Hepatocyte (in vitro differentiated cells): ENCODE results near the gene ZFYVE28.

Source experiments
- EZH2 ChIP-seq: fragments of 200-600 bp; sonication (generic); IDR thresholded peaks from 2 replicates; pipeline ENCODE4 v1.6.1; 2016; ENCODE audit warnings: antibody characterized with exemption, mild to moderate bottlenecking, borderline replicate concordance
- EZH2phosphoT487 ChIP-seq: fragments of 200-600 bp; sonication (generic); IDR thresholded peaks from one replicate; pipeline ENCODE4 v1.6.1; 2018; ENCODE audit warnings: antibody characterized with exemption, mild to moderate bottlenecking, low read depth, moderate library complexity; ENCODE audit not compliant: unreplicated experiment, severe bottlenecking
- TF ChIP-seq, protein P1 (sequence below): fragments of 200-600 bp; sonication (generic); IDR thresholded peaks from 2 replicates; pipeline ENCODE4 v1.5.1; 2016; ENCODE audit warnings: antibody characterized with exemption, mild to moderate bottlenecking; ENCODE audit not compliant: poor library complexity

DNA sequence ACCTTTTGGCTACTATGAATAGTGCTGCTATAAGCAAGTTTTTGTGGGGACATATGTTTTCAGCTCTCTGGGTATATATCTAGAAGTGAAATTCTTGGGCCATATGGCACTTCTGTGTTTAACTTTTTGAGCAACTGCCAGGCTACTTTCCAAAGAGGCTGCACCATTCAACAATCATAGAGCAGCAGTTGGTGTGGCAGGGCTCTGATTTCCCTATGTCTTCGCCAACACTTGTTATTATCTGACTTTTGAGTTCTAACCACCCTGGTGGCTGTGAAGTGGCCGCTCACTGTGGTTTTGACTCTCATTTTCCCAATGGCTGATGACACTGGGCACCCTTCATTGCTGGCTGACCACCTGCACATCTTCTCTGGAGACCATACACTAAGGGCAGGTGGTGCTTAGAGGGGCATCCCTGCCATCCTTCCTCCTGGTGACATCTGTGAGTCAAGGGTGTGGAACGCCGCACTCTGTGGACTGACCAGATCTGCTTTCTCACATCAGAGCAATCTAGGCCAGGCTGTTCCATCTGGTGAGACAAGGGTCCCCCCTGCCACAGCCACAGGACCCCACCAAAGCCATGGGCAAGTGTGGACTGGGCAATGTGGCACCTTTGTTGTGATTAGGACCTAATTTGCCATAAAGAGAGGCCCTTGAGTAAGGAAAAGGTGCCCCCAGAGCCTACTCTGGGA lies 49.6 kb downstream of the ZFYVE28 start:
- TF ChIP-seq, protein P1, sequence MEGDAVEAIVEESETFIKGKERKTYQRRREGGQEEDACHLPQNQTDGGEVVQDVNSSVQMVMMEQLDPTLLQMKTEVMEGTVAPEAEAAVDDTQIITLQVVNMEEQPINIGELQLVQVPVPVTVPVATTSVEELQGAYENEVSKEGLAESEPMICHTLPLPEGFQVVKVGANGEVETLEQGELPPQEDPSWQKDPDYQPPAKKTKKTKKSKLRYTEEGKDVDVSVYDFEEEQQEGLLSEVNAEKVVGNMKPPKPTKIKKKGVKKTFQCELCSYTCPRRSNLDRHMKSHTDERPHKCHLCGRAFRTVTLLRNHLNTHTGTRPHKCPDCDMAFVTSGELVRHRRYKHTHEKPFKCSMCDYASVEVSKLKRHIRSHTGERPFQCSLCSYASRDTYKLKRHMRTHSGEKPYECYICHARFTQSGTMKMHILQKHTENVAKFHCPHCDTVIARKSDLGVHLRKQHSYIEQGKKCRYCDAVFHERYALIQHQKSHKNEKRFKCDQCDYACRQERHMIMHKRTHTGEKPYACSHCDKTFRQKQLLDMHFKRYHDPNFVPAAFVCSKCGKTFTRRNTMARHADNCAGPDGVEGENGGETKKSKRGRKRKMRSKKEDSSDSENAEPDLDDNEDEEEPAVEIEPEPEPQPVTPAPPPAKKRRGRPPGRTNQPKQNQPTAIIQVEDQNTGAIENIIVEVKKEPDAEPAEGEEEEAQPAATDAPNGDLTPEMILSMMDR, result no peak
- TF ChIP-seq EZH2 (no peak), EZH2phosphoT487 (no peak)
